SIG-M5 (cell line): Measurements from ENCODE around the gene CPB1.

Source experiments
- DNase-seq: peaks from one replicate; lab custom pipeline; 2025; lab: John Stamatoyannopoulos, UW

The CPB1 gene

DNA sequence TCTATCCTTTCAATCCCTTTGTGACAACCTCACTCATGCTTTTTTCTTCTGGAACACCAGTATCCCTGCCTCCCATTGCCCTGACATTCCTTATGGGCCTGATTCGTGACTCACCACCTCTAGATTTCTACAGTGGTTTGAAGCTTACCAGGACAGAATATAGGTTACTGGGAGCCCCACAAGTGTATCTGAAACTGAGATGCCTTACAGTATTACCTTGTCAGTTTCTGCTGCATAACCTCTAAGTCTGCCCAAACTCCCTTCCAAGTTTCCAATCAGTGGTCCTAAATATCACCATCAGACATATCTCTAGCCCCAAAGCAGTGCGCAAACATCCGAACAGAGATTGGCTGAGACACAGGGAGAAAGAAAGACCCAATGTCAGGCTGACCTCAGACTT lies 5.6 kb downstream of the CPB1 start:
- no peak for DNase-seq

DNA sequence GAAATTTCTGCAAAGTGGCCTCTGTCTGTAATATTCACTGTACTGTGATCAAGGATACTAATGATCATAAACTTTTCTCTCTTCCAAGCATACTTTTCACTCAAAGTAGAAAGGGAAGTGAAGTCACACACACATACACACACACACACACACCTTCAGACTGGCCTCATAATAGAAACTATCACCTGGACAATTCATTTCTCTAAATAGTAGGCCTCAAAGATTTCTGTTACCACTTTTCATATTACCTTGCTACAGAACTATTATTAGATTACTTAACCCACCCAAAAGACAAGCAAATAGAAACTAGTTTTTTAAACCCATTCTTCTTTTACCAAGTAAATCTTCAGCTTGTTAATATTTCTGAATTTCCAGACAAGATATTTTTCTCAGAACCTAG lies 12.2 kb downstream of the CPB1 start:
- no peak for DNase-seq

GRCh38 chr3:148840451-148840850 lies 12.8 kb downstream of the CPB1 start:
- DNase-seq, result no peak

DNA sequence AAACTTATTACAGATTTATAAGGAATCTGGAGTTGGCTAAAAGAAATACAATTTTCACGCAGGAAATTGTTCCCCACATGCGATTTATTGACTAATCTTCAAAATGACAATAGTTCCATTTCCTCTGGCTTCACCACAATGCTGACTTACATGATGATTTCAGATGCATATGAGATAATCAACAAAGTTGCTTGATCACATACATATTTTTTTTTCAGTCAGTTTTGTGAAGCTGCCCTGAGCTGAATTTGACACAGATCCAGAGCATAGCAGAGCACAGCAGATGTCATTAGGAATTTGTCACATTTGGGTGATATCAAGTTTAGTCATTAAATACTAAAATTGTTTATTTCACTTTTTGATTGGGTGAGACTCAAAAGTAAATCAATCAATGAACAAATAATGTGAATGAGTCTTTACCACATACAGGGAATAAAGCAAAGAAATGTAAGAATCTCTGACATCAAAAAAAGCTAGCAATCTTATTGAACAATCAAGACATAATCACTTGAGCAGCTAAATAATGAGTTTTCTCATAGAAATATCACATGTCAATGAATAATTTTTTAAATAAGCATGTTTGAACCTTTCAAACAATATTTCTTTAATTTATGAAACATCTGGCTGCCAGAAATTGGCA lies 18.3 kb downstream of the CPB1 start:
- DNase-seq, result no peak

- DNase-seq, result no peak
Measured at GRCh38 chr3:148847351-148847750, 19.7 kb downstream of the CPB1 start.

DNA sequence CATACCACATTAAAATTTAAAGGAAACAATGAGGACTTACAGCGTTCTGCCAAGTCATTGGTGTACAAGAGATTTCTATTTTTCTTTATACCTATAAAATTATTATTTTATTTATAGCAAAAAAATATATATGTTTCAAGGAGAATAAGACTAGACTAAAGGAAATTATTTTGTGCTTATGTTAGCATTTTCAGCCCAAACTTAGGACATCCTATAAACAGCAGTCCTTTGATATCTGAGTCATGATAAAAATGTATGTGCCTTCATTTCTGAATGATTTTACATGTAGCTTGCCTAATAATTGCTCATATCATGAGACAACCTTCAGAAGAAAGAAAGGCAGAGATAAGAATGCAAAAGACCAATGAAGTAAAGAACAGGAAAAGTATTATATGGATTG lies 20.8 kb downstream of the CPB1 start:
- no peak for DNase-seq

DNA sequence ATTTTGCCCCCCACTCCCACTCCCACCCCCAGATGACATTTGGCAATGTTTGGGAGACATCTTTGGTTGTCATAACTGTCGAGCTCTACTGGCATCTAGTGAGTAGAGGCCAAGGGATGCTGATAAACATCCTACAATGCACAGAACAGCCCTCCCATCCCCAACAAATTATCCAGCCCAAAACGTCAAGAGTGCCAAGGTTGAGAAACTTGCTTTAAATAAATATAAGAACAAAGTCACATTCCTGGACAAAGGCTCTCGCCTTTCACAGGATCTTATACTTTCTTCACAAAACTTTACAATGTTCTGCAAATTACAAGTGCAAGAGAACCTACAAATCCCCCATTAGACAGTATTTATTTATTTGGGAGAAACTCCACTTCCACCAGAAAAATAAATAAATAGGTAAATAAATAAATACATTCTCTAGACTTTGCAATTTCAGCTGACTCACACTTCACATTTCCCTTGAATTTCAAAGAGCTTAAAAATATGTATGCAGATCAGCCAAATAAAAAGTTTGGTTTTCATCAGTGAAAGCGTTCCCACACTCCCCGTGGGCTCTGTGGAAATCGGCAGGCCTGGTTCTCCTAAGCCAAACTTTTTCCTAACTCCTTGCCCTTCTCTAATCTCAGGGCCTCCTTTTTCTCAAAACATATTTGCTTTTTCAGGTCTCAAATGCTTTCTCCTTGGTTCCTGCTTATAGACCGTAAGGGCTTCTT lies 24.8 kb downstream of the CPB1 start:
- DNase-seq, result no peak

- DNase-seq, result no peak
Measured at GRCh38 chr3:148853076-148853475, 25.5 kb downstream of the CPB1 start.

DNA sequence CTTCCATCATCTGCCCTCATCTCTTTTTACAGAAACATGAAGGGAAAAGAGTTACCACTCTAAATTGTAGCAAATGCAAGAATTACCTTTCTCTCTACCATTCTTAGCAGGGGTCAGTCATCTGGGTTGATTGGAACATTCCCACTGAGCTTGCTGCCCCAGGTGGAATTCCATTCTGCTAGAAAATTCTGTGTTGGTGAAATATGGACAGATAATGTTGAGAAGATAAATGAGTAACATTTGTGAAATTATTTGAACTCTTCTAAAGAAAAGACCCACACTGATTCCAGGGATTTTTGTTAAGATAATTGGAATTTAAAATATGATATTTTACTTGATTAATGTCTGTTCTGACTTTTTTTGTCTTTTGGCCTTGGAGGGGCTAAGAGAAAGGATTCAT lies 26.4 kb downstream of the CPB1 start:
- DNase-seq, result no peak

GRCh38 chr3:148856384-148856783 lies 28.8 kb downstream of the CPB1 start:
- DNase-seq, result no peak

DNA sequence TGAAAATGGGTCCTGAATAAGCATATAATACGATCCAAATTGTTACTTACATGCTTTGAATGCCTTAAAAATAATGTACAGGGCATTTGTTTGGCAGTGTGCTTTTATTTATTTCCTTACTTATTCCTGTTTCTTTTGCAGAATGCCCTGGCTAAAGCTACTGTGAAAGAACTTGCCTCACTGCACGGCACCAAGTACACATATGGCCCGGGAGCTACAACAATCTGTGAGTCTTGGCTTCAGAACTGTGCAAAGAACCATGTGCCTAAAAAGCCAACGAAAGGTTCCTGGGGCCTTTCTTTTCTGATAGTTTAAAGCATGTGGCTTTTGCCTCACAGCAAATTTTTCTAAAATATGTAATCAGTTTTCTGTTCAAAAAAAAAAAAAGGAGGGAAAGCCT lies 29.7 kb downstream of the CPB1 start:
- no peak for DNase-seq

GRCh38 chr3:148861277-148861869 lies 33.8 kb downstream of the CPB1 start:
- DNase-seq, result no peak

DNA sequence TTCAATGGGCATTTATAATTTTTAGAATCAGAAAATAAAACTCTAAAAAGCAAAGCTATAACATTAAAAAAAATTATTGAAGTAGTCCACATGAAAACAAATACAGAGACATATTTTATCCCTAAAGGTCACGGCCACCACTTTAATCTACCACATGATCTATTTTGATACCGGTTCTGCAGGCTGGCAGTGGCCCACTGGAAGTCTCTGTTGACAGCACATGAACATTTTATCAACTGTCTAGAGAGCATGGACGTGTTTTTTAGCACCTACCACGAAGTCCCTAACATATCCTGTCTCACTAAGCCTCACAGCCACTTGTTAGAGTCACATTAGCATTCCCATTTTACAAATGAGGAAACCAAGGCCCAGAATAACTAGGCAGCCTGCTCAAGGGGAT lies 35.7 kb downstream of the CPB1 start:
- DNase-seq, result no peak

DNA sequence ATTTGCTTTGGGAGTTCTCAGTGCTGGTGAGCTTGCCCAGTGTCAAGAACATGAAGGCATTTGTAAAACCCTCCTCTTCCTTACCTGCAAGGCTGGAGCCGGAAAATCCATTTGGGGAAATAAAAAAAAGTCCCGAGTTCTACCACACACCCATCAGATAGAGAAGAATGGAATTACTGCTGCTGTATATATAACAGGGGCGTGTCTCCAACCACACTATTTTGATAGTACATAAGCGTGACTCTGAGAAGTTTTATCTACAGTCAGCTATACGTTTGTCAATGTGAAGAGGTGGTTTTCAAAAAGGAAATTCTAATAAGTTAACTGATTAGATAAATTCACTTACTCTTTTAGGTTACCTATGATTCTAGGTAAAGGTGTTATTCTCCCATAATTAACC lies 36.2 kb downstream of the CPB1 start:
- no peak for DNase-seq

GRCh38 chr3:148865049-148865448 lies 37.4 kb downstream of the CPB1 start, which contains the start of gene CPA3:
Gene CPA3, plus strand, starts transcription at chr3:148865296. Its CDS starts 12 bp downstream, at chr3:148865308.
- no peak for DNase-seq

DNA sequence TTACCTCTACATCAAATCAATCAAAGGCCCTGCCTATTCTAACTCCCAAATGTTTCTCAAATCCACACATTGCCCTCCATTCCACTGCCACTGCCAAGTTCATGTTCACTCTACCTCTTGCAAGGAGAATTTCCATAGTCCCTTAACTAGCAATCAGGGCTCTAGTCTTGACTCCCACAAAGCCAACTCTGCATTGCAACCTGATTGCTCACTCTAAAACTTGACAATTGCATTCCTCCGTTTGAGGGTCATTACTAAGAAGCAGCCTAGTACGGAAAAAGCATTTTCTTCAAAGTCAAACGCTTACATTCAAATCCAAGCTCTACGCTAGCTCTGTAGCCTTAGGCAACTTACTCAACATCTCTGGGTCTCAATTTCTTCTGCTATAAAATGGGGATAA lies 38.6 kb downstream of the CPB1 start:
- no peak for DNase-seq

DNA sequence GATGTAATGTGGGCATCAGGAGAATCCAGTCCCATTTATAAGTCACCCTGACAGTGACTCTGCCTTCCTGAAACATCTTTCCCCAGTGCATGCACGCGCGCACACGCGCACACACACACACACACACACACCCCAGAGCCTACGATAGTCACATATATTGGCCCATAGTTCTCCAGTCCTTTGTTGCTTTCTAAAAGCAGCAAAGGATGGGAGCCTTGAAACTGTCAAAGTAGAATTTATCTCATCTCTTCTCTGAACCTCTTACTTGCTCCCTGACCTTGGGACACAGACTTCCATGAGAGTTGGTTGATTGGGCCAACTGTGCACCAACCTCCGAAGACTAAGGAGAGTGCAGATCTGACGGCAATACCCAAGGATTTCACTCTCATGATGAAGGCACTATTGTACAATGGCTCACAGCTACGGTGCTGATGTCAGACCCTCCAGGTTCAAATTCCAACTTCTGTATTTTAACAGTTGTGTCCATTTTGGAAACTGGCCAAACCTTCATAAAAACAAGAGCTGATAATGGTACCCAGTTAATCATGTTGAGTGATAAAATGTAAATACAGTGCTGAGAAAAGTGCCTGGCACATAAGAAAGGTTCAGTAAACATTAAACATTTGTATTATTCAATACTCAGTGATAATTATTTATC lies 45.8 kb downstream of the CPB1 start:
- no peak for DNase-seq

DNA sequence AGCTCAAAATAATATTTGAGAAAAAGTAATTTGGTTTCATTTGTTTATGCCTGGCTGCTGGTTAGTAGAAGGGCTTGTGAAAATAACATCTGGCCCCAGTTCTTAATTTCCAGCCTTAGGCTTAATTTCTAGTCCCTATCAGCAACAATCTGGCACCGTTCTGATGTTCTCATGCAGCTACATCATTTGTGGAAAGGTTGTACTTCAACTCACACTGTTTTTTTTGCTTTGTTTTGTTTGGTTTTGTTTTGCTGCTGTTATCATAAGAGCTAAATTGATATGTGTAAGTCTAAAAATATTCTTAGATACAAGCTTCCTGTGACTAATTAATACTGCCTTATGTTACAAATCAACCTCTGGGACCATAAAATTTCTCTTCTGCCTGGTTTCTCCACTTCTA lies 46.4 kb downstream of the CPB1 start:
- DNase-seq, result no peak

DNA sequence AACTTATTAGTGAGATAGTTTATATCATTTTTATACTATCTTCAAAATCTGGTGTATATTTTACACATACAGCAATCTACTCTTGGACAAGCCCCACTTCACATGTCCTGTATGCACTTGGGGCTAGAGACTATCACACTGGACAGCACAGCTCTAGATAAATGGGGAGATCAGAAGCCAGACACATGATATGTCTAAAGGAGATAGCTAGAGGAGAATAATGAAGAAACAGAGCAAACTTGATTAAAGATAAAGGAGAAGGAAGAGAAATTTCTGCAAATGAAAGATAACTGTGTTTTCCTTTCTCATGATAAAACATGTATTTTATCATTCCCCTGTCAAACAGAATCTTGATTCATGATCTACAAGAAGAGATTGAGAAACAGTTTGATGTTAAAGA lies 50.5 kb downstream of the CPB1 start:
- DNase-seq, result no peak

DNA sequence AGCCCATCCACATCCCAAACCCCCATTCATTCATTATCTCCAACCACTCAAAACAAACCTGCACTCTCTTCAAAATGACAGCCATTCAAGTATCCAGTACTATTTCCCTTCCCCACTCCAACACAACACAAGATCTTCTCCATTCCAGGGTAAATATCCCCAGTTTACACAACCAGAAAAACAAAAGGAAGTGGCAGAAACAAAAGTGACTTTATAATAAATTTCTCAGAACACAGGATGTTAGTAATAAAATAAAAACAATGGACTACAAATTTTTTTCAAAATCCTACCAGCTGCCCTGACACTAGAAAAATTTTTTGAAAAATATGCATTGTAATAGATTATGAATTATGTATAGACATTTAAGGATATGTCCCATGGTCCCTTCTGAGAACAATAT lies 51.6 kb downstream of the CPB1 start:
- DNase-seq, result no peak

- DNase-seq, result no peak
Measured at GRCh38 chr3:148880681-148881080, 53.1 kb downstream of the CPB1 start.

DNA sequence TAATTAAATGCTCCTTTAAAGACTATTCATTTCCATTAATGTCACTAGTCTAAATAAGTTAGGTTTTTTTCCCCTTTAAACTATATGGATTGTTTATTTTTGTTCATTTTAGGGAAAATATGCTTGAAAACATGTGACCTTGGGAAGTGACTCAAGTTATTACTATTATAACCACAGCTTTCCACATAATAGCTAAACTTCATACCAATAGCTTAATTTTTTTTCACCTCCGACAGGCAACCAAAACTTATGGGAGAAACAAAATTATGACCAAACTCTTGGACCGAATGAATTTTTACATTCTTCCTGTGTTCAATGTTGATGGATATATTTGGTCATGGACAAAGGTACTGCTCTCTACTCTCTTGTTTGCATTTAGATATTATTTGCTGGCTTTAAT lies 53.7 kb downstream of the CPB1 start:
- no peak for DNase-seq

- DNase-seq, result no peak
Measured at GRCh38 chr3:148882288-148882687, 54.7 kb downstream of the CPB1 start.
